ENCODE results near the gene OGFOD3.

GRCh38 chr17:82444941-82445521 is 26.6 kb upstream of the OGFOD3 start:
- TF ChIP-seq CTCF (IDR thresholded peaks at IDR 0.05) (no peak), POLR2A (IDR thresholded peaks at IDR 0.05) (no peak)
